OCI-LY3 (cell line): ENCODE results near the gene SLC13A3.

Experiments used
- CTCF ChIP-seq: fragments of 200-600, 300-600 bp; sonication (generic); IDR thresholded peaks from 2 replicates; pipeline ENCODE4 v1.5.1; 2014; ENCODE audit warnings: antibody characterized with exemption, low read length, low read depth
- EZH2phosphoT487 ChIP-seq: fragments of 200-600 bp; shearing (Covaris generic); IDR thresholded peaks from 2 replicates; pipeline ENCODE4 v1.6.1; 2018; ENCODE audit warnings: antibody characterized with exemption, mixed run types, low read depth

DNA sequence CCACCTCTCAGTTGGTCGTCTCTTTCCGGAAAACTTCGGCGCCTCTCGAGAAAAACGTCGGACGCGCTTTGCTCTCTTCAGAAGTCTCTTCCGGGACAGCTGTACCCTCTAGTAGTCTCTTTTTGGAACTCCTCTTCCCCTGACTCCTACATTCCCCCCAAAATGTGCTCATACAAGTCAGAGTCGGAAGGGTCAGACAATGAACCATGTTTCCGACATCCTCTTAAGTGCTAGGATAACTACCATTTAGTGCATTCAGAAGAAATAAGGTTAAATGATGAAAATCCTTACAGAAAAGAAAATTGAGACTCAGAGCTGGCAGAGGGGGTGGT lies 38.5 kb upstream of the SLC13A3 start:
- TF ChIP-seq CTCF (no peak), EZH2phosphoT487 (no peak)
